Activated CD4-positive, alpha-beta T cell treated with anti-CD3 and anti-CD28 coated beads, Interleukin-2, amount 50 U/mL, for 1 hour (primary cell): ENCODE results near the gene INIP.
"Not testable (repeated sequence)": the region's sequence is repeated elsewhere in the genome, so short reads cannot be mapped to it uniquely, and the experiment has no call there.

Source experiments
- DNase-seq: peaks from one replicate; pipeline ENCODE4 v3.0.0-alpha.2; 2020

Gene INIP

GRCh38 chr9:112734892-112735291 lies 17.0 kb upstream of the INIP start:
- no peak for DNase-seq

GRCh38 chr9:112731971-112732370 lies 14.1 kb upstream of the INIP start:
- DNase-seq: no peak

GRCh38 chr9:112728401-112728800 lies 10.5 kb upstream of the INIP start:
- DNase-seq: no peak

- no peak for DNase-seq
Measured at GRCh38 chr9:112726428-112726827, 8.5 kb upstream of the INIP start.

- no peak for DNase-seq
Measured at GRCh38 chr9:112725961-112726360, 8.0 kb upstream of the INIP start.

- not testable (repeated sequence) for DNase-seq
Measured at GRCh38 chr9:112722749-112723148, 4.8 kb upstream of the INIP start.

- DNase-seq: no peak
Measured at GRCh38 chr9:112720113-112720780, 2.3 kb upstream of the INIP start.

- DNase-seq: no peak
Measured at GRCh38 chr9:112719696-112720095, 1.8 kb upstream of the INIP start.

- no peak for DNase-seq
Measured at GRCh38 chr9:112719241-112719691, 1.3 kb upstream of the INIP start.

GRCh38 chr9:112712678-112713077 lies 5.2 kb downstream of the INIP start:
- no peak for DNase-seq

GRCh38 chr9:112711050-112711689 lies 6.7 kb downstream of the INIP start:
- no peak for DNase-seq

- DNase-seq: no peak
Measured at GRCh38 chr9:112705768-112706427, 12.0 kb downstream of the INIP start.

GRCh38 chr9:112703304-112703703 lies 14.6 kb downstream of the INIP start:
- no peak for DNase-seq

GRCh38 chr9:112700085-112700484 lies 17.8 kb downstream of the INIP start:
- DNase-seq: no peak

GRCh38 chr9:112699230-112699629 lies 18.7 kb downstream of the INIP start:
- no peak for DNase-seq

GRCh38 chr9:112696461-112696860 lies 21.5 kb downstream of the INIP start:
- no peak for DNase-seq

GRCh38 chr9:112694706-112695555 lies 23.0 kb downstream of the INIP start:
- DNase-seq: no peak

- no peak for DNase-seq
Measured at GRCh38 chr9:112689161-112689740, 28.7 kb downstream of the INIP start.

- DNase-seq: no peak
Measured at GRCh38 chr9:112680731-112681402, 37.0 kb downstream of the INIP start.

- DNase-seq: no peak
Measured at GRCh38 chr9:112677040-112677439, 40.9 kb downstream of the INIP start.

GRCh38 chr9:112673221-112673620 lies 44.7 kb downstream of the INIP start:
- not testable (repeated sequence) for DNase-seq

- DNase-seq: no peak
Measured at GRCh38 chr9:112670991-112671625, 46.8 kb downstream of the INIP start.
